C4-2B (cell line): ENCODE data around the gene ZNF385A.

Experiments
- H3K27ac ChIP-seq: fragments of 450-650 bp; 2 replicates; pipeline ENCODE4 v1.5.1; 2017
- CTCF ChIP-seq: fragments of 450-650 bp; conservative IDR thresholded peaks from 2 replicates; pipeline ENCODE4 v1.5.1; 2017; ENCODE audit warnings: mild to moderate bottlenecking
- ZFX ChIP-seq: fragments of 450-650 bp; IDR thresholded peaks from 2 replicates; pipeline ENCODE4 v1.6.1; 2017

ZNF385A gene

GRCh38 chr12:54383041-54383609 lies 1.4 kb downstream of the ZNF385A start:
- no peak overlapping the region for H3K27ac ChIP-seq
- TF ChIP-seq ZFX = no peak
- TF ChIP-seq CTCF = no peak

GRCh38 chr12:54381136-54381535 lies 3.4 kb downstream of the ZNF385A start:
- TF ChIP-seq ZFX (no peak), CTCF (no peak)
- H3K27ac ChIP-seq = no peak overlapping the region

- H3K27ac ChIP-seq = peak overlapping the region; percentile 57
- no peak for TF ChIP-seq ZFX
- peak; percentile 100 for TF ChIP-seq CTCF
Observed at GRCh38 chr12:54379398-54380201, 4.9 kb downstream of the ZNF385A start.

GRCh38 chr12:54378796-54379397 lies 5.6 kb downstream of the ZNF385A start:
- H3K27ac ChIP-seq = peak overlapping the region; percentile 57

GRCh38 chr12:54377797-54378515 lies 6.6 kb downstream of the ZNF385A start:
- no peak for TF ChIP-seq ZFX
- no peak for TF ChIP-seq CTCF
- no peak overlapping the region for H3K27ac ChIP-seq

More at GRCh38 chr12:54378796-54379397, 5.6 kb downstream of the ZNF385A start:
- TF ChIP-seq ZFX (0 out of 2 replicates have a peak, but pooled peaks have one; percentile 27), CTCF (no peak)

- TF ChIP-seq CTCF = no peak
- TF ChIP-seq ZFX = no peak
- no peak overlapping the region for H3K27ac ChIP-seq
Observed at GRCh38 chr12:54377007-54377406, 7.5 kb downstream of the ZNF385A start.
